Stimulated activated CD4-positive, alpha-beta T cell treated with anti-CD3 and anti-CD28 coated beads, Interleukin-15, amount 100 ng/mL, for 1 hour (primary cell): ENCODE measurements around the gene GGT6.
"Not testable (repeated sequence)": the region's sequence is repeated elsewhere in the genome, so short reads cannot be mapped to it uniquely, and the experiment has no call there.

Experiments
- DNase-seq, 2 donors: peaks; one replicate each; pipeline ENCODE4 v3.0.0-alpha.2; 2020; ENCODE audit warnings: low read depth in 1 of 2, low spot score in 1 of 2

Gene GGT6

DNA sequence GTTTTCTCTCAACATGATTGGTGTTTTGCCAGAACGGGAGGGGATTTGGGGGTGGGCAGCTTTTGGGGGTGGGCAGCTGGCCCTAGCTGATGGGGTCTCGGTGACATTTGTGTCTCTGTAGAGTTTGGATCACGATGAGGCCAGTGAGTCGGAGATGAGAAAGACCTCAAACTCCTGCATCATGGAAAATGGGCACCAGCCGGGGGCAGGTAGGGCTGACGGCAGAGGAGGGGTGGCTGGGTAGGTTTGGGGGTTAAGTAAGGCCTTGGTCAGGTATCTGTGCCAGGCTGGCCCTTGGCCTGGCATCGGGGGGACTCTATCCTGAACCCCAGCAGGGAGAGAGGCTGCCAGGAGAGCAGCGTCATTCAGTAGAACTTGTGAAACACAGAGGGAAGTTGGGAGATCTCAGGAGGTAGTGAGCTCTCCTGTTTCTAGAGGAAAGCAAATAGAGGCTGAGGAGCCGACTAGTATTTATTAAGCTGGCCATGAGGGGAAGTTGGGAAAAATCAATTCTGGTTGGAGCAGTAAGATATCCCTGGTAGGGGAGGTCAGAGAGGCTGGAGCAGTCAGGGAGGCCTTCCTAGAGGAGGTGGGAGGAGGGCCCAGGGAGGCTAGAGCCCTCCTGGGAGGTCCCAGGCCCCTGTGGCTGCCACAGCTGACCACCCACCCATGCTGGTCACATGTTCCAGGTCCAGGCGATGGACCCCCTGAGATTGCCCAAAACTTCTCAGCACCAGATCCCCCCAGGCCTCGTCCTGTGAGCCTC lies 32.0 kb upstream of the GGT6 start:
- no peak for DNase-seq

DNA sequence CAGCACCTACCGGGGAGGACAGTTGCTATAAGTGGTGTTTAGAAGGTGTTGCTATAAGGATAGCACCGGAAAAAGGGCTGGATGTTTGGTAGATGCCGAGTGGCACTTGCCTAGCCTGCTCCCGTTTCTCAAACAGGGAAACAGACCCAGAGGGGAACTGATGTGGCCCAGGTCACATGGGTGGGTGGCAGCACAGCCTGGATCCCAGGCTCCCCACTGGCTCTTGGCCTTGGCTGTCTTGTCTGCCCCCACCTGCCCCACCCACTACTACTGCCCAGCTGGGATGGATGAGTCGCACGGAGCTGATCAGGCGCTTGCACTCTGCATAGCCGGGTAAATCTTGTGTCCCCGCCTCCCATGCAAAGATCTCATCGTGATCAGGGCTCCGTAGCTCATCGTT lies 31.2 kb upstream of the GGT6 start:
- no peak for DNase-seq

- DNase-seq: no peak
These were observed 30.6 kb upstream of the GGT6 start for GRCh38 chr17:4590981-4591453.

- not testable (repeated sequence) for DNase-seq
These were observed 29.7 kb upstream of the GGT6 start for GRCh38 chr17:4590042-4590441.

DNA sequence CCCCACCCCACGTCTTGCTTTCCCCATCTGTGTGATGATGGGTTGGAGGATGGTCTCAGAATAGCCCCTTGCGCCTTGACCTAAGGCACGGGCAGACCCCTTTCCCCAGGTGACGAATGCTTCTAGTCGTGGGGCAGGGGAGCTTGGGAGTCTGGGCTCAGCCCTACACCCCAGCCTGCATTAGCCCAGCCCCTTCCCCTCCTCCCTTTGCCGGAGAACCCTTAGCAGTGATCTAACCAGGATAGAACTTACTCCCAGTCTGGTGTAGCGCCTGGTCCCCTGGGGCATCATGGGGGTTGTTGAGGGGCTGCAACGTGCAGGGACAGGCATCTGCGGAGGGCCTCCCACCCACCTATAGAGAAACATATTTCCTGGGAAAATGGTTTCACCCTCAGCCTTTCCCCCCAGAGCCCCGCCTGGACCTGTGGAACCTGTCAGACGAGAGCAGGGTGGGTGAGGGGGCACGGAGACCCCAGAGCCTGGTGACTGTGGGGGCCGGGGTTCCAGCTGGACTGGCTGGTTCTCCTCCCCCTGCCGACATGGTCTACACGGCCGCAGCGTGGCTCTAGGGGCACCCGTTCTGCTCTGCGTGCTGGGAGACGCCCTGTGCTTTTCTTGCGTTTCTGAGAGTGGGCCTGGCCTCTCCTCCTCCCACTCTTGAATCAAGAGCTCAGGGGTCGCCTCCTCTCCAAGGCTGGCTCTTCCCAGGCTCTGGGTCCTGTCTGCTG lies 28.7 kb upstream of the GGT6 start:
- no peak for DNase-seq

GRCh38 chr17:4588391-4588790 lies 28.0 kb upstream of the GGT6 start:
- DNase-seq: no peak

GRCh38 chr17:4587803-4588202 lies 27.4 kb upstream of the GGT6 start:
- DNase-seq: no peak

DNA sequence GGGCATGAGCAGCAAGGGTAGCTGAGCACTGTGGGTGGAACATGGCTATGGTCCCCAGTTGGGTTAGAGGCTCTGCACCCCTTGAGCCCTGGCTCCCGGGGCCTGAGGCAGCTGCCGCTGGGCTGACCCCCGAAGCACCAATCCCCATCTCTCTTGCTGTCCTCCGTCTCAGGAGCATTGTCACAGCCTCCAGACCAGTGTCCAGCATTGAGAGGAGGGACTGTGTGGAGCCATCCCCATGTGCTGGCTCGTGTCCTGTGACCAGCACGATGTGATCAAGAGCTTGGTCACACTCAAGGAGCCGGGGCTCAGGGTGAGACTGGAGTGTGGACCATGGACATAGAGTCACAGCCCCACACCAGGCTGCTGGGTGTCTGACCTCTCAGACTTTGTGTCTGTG lies 26.8 kb upstream of the GGT6 start:
- DNase-seq: no peak

DNA sequence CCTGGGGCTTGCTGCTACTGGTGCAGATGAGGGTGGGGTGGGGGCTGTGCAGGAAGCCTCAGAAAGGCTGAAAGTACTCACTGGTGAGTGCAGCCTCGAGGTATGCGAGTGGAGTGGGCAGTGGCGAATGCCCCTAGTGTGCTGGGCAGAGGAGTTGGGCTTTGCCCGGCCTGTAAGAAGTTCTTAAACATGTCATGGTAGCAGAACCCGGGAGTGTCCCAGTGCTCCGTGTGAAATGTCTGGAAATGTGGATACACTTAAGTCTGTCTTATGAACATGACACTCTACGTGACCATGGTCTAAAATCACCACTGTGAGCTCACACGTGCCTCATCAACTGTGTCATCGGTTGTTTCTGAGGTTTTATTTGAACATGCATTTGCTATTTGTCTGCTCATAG lies 25.7 kb upstream of the GGT6 start:
- DNase-seq: no peak

GRCh38 chr17:4585638-4585994 lies 25.2 kb upstream of the GGT6 start:
- DNase-seq: no peak

DNA sequence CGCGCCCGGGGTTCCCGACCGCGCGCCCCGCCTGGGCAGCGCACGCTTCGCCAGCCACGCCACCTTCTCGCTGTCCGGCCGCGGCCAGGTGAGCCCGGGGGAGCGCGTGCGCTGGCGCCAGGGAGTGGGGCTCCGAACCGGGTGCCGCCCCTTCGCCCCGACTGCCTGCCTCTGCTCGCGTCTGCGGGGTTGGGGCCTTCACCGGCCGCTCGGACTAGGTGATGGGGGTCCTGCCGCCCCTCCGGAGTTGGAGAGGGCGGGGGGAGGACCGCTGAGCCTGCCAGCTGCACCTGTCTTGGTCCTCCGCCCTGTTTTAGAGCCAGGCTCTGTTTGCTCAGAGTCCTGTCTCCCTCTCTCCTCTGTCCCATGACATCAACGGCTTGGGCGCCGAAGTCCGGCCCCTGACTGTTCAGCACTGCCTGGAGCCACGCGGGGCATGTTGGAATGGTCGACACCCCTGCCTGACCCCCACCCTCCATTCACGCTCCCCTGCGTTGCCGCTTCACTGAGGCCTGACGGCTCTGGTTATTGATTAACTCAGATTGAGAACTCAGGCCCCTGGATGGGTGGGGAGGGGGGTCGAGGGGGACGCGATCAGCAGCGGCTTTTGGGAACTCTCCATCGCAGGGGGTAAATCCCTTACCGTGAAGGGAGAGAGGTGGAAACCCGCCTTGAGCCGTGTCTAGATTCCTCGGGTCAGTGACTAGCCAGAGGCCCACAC lies 24.7 kb upstream of the GGT6 start:
- DNase-seq: no peak

DNA sequence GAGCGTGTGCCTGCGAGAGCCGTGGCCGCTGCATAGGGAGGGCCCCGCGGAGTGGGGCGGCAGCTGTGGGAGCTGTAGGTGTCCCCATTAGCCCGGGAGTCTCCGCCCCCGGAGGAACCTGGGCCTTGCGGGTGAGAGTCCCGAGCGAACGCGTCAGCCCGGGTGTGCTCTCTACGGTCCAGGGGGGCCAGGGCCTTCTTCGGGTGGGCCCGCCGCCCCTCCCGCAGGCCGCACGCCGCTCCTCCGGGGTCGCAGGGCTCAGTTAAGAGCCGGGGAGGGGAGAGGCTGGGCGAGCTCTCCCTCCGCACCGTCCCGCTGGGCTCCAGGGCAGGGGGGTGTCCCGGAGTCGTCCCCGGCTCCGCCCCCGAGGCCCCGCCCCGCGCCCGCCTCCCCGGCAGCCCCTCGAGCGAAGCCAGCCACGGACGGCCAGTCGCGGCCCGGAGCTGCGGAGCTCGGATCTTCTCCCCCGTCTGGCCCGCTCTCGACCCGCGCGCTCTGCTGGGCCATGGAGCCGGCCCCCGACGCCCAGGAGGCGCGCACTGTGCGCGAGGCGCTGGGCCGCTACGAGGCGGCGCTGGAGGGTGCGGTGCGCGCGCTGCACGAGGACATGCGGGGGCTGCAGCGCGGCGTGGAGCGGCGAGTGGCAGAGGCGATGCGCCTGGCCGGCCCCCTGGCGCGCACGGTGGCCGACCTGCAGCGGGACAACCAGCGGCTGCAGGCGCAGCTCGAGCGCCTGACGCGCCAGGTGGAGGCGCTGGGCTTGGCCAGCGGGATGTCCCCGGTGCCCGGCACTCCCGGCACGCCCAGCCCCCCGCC lies 23.9 kb upstream of the GGT6 start, which contains the start of gene SMTNL2:
Gene SMTNL2, plus strand, starts transcription at position 429 of the 816 bp plus-strand sequence. Its CDS starts 77 bp downstream, at position 506.
- no peak for DNase-seq

DNA sequence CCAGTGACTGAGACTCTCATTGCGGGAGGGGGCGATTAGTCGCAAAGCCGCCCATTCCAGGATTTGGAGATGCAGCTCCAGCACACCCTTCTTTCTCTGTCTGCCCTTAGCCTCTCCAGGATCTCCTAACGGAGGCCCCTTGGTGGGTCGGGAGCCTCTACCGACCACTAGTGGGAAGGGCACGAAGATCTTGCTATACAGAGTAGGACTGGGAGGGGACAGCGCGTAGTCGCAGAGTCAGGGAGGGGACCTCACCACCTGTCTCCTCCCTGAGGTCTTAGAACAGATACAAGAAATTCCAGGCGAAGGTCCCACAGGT lies 23.4 kb upstream of the GGT6 start:
- DNase-seq: no peak

DNA sequence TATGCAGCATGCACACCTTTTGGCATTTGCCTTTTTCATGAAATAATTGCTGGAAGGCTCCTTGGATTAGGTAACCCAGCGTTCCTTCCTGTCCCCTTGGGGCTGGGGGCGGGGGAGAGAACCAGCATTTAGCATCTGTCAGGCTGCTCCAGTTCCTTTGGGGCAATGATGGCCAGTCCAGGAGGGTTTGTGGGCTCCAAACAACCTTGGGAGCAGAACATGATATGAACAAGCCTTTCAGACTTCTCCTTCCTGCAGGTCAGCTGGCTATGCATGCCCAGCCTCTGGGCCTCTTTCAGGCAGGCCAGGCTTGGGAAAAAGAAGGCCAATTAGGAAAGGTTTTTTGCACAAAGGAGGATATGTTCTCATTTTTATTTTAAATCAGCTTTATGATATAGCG lies 22.8 kb upstream of the GGT6 start:
- no peak for DNase-seq

- DNase-seq: no peak
These were observed 22.3 kb upstream of the GGT6 start for GRCh38 chr17:4582691-4583090.

DNA sequence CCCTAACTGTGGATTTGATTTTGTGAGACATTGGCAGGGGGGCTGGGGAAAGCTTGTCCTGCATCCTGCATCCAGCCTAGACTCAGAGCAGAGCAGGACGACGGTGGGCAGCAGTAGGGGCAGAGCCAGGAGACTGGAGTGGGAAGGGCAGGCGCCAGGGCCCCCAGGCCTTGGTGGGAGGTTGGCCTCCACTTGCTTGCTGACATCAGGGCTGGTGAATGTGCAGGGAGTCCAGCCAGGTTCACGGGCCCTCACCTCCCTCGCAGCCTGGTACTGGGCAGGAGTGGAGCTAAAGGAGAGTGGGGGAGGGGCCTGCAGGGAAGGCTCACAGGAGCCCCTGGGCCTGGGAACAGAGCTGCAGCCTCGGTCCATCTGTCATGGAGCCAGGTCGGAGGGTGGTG lies 21.7 kb upstream of the GGT6 start:
- no peak for DNase-seq

DNA sequence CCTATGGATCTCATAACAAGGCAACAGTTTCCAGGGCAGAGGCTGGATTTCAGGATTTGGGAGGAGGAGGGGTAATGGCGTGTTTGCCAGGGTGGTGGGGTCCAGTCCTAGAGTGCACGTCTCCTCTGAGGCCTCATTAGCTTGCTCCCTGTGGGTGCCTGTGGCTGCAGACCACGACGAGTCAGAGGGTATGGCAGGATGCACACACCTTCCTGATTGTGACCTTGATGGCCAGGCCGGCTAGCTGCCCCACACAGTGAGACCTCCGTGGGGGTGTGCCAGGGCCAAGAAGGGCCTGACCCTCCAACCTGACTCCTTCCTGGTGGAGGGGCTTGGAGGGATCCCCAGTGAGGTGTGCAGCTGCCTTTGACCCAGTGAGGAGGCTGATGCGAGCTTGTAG lies 19.9 kb upstream of the GGT6 start:
- no peak for DNase-seq

DNA sequence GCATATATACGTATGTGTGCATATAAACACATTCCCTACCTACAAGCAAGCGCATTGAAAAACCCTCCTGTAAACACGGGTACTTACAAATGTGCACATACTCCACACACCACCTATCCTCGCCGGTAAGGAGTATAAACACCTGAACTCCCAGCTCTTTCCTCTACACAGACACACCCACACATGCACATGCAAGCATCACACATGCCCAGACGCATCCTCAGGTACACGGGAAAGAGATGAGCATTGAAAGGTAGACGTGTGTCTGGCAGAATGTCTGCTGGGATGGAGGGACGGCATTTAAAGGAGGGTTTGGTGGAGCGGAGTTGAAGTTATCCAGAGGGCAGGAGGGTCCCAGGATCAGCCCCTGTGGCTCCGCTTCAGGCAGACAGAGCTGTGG lies 19.3 kb upstream of the GGT6 start:
- DNase-seq: no peak

GRCh38 chr17:4578349-4578748 lies 18.0 kb upstream of the GGT6 start:
- not testable (repeated sequence) for DNase-seq

DNA sequence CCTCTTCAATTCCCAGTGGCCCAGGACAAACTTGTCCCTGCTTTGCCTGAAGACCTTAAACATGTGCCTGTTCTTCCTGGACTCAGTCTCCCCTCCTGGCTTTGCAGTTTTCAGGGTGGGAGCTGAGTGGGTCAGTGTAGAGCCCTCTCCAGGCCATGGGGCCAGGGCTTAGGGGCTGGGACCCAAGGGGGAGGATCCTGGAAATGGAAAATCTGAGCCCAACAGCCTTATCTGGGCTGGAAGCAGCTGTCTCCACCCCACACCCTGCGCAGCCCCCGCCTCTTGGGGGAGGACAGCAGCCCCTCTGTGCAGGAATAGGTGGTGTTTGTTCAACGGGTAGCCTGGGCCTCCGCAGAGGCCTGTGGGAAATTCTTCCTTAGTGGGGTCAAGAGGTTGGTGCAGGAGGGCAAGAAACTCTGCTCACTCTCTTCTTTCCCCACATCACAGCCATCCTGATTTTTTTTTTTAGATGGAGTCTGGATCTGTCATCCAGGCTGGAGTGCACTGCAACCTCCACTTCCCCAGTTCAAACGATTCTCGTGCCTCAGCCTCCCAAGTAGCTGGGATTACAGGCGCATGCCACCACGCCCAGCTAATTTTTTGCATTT lies 17.1 kb upstream of the GGT6 start:
- no peak for DNase-seq
